ENCODE measurements around the gene HNRNPUL2.
A peak's percentile ranks its signal among the peaks of the same experiment; 100 is the strongest.
"Not testable (repeated sequence)": the region's sequence is repeated elsewhere in the genome, so short reads cannot be mapped to it uniquely, and the experiment has no call there.

HNRNPUL2 gene

GRCh38 chr11:62703921-62704320, 23.3 kb downstream of the HNRNPUL2 start:
- DNase-seq (ENCODE audit: low read depth): not testable (repeated sequence)

- no peak for DNase-seq (ENCODE audit: low read depth)
Observed at GRCh38 chr11:62702246-62702645, 25.0 kb downstream of the HNRNPUL2 start.

GRCh38 chr11:62694455-62695167, 32.6 kb downstream of the HNRNPUL2 start:
- DNase-seq (ENCODE audit: low read depth): no peak

GRCh38 chr11:62693624-62694023, 33.6 kb downstream of the HNRNPUL2 start:
- DNase-seq (ENCODE audit: low read depth): not testable (repeated sequence)

- DNase-seq (ENCODE audit: low read depth): peak; percentile 92
Observed at GRCh38 chr11:62689421-62690183, 37.7 kb downstream of the HNRNPUL2 start, which contains the start of gene LRRN4CL. LRRN4CL (minus strand) TSS chr11:62689530; CDS start chr11:62688508, 1,022 bp downstream.

- no peak for DNase-seq (ENCODE audit: low read depth)
Observed at GRCh38 chr11:62688491-62688890, 38.8 kb downstream of the HNRNPUL2 start.

- no peak for DNase-seq (ENCODE audit: low read depth)
Observed at GRCh38 chr11:62687508-62688396, 39.5 kb downstream of the HNRNPUL2 start.

GRCh38 chr11:62682518-62682917, 44.7 kb downstream of the HNRNPUL2 start:
- no peak for DNase-seq (ENCODE audit: low read depth)

GRCh38 chr11:62680825-62681240, 46.4 kb downstream of the HNRNPUL2 start:
- DNase-seq (ENCODE audit: low read depth): peak; percentile 56

GRCh38 chr11:62678770-62679696, 48.2 kb downstream of the HNRNPUL2 start, which contains the start of gene UBXN1:
UBXN1 (minus strand) TSS chr11:62679073; CDS start chr11:62678923, 150 bp downstream.
- peak; percentile 73 for DNase-seq (ENCODE audit: low read depth)

- no peak for DNase-seq (ENCODE audit: low read depth)
Observed at GRCh38 chr11:62678433-62678769, 48.9 kb downstream of the HNRNPUL2 start.

GRCh38 chr11:62677714-62678113, 49.5 kb downstream of the HNRNPUL2 start:
- DNase-seq (ENCODE audit: low read depth): no peak

GRCh38 chr11:62677156-62677555, 50.1 kb downstream of the HNRNPUL2 start:
- no peak for DNase-seq (ENCODE audit: low read depth)

GRCh38 chr11:62676698-62677097, 50.6 kb downstream of the HNRNPUL2 start:
- no peak for DNase-seq (ENCODE audit: low read depth)

GRCh38 chr11:62675415-62675814, 51.8 kb downstream of the HNRNPUL2 start:
- not testable (repeated sequence) for DNase-seq (ENCODE audit: low read depth)

GRCh38 chr11:62673196-62673525, 54.1 kb downstream of the HNRNPUL2 start:
- DNase-seq (ENCODE audit: low read depth): no peak

- peak; percentile 61 for DNase-seq (ENCODE audit: low read depth)
Observed at GRCh38 chr11:62671608-62672389, 55.5 kb downstream of the HNRNPUL2 start, which contains the start of the genes LBHD1 and UQCC3. LBHD1 (minus strand) TSS chr11:62672267; CDS start chr11:62670031, 2,236 bp downstream. UQCC3 (plus strand) TSS chr11:62671673; CDS start chr11:62671746, 73 bp downstream.

GRCh38 chr11:62671236-62671607, 56.0 kb downstream of the HNRNPUL2 start:
- DNase-seq (ENCODE audit: low read depth): no peak

- no peak for DNase-seq (ENCODE audit: low read depth)
Observed at GRCh38 chr11:62669420-62670161, 57.7 kb downstream of the HNRNPUL2 start.

All from HS-5 (cell line).